Fibroblast of mammary gland (primary cell): ENCODE measurements around the gene HOXD12.

Experiments
- DNase-seq: peaks from one replicate; pipeline ENCODE4 v3.0.0-alpha.2; 2010; ENCODE audit warnings: low read depth
- H3K4me3 ChIP-seq: 2 replicates; pipeline ENCODE4 v1.5.1; 2011; ENCODE audit warnings: low read depth, mild to moderate bottlenecking, low read length, moderate library complexity; ENCODE audit not compliant: control insufficient read depth
- TF ChIP-seq, protein P1 (sequence below): conservative IDR thresholded peaks from 2 replicates; pipeline ENCODE4 v1.5.1; 2011; ENCODE audit warnings: low read depth, low read length, inconsistent platforms; ENCODE audit not compliant: control insufficient read depth, insufficient read depth

Gene HOXD12

DNA sequence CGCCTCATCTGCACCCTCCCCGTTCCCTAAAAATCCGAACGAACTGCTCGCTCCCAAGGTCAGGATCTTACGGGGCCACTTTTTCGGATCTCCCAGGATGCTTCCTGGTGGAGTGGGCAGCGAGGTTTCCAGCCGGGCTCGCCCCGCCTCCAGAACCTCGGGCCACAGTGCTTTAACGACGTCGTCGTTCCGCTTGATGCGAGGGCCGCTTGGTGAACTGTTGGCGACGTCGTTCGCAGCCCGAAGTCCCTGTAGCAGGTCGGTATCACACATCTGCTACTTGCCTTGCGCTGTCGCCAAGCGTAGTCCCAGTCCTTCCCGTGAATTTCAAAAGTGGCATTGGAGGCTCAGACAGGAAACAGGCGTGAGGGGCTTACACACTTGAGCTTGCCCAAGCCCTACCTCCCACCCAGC lies 31.2 kb upstream of the HOXD12 start:
- DNase-seq, result no peak
- TF ChIP-seq, protein P1, sequence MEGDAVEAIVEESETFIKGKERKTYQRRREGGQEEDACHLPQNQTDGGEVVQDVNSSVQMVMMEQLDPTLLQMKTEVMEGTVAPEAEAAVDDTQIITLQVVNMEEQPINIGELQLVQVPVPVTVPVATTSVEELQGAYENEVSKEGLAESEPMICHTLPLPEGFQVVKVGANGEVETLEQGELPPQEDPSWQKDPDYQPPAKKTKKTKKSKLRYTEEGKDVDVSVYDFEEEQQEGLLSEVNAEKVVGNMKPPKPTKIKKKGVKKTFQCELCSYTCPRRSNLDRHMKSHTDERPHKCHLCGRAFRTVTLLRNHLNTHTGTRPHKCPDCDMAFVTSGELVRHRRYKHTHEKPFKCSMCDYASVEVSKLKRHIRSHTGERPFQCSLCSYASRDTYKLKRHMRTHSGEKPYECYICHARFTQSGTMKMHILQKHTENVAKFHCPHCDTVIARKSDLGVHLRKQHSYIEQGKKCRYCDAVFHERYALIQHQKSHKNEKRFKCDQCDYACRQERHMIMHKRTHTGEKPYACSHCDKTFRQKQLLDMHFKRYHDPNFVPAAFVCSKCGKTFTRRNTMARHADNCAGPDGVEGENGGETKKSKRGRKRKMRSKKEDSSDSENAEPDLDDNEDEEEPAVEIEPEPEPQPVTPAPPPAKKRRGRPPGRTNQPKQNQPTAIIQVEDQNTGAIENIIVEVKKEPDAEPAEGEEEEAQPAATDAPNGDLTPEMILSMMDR, result no peak

DNA sequence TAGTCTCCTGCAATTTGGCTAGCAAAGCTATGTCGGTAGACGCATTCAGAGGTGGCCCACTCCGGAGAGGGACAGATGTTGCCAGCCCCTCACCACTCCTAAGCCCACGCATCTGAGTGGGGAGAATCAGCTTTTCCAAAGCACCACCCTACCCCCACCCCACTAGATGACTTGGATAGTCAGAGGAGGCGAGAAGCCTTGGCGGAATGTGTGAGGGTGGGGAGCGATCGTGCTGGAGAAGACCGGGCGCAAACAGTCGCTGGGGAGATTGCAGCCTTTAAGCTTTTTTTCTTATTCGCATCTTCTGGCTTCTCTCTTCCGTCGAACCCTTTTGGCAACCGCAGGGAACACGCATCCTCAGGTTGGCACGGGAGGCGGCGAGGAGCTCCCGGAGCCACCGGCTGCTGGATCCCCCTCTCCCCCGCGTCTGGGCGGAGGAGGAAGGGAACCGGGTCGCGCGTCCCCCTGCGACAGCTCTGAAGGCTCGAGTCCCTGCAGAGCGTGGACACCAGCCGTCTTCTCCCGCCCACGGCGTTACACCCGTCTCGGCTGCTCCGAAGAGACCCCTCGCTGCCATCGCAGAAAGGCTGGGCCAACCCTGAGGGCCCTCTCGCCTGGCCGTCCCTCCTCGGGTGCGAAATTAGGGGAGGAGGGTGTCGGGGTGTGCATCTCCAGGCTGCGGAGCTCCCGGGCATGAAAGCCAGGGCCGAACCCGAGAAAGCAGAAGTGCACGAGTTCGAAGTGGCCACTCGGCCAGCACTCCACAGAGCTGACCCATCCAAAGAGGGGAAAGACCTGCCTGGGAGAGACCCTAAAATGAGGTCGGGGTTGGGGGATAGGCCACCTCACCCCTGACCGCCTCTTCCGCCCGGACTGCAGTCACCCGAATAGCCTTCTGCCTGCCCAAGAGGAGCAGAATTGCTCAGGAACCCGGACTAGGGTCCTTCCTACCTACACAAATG lies 28.0 kb upstream of the HOXD12 start:
- no peak overlapping the region for H3K4me3 ChIP-seq
- no peak for DNase-seq
- TF ChIP-seq, protein P1, result no peak

More for the DNA sequence above, 31.2 kb upstream of the HOXD12 start:
- no peak overlapping the region for H3K4me3 ChIP-seq

DNA sequence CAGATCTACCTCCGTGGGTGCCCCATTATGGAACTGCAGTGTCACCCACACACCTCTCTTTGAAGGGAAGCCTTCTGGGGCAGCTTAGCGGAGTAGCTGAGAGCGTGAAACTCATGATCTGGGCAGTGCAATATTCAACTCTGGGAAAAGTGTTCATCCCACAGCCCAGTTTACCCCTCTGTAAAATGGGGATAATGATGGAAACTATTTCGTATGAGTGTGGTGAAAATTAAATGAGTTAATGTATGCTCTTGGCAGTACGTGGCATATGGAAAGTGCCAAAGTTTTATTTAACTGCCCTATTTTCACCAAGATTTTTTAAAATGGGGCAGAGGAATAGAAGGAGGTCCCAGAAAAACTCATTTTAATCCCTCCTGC lies 27.3 kb upstream of the HOXD12 start:
- no peak for DNase-seq
- TF ChIP-seq, protein P1, result no peak
- H3K4me3 ChIP-seq, result no peak overlapping the region

DNA sequence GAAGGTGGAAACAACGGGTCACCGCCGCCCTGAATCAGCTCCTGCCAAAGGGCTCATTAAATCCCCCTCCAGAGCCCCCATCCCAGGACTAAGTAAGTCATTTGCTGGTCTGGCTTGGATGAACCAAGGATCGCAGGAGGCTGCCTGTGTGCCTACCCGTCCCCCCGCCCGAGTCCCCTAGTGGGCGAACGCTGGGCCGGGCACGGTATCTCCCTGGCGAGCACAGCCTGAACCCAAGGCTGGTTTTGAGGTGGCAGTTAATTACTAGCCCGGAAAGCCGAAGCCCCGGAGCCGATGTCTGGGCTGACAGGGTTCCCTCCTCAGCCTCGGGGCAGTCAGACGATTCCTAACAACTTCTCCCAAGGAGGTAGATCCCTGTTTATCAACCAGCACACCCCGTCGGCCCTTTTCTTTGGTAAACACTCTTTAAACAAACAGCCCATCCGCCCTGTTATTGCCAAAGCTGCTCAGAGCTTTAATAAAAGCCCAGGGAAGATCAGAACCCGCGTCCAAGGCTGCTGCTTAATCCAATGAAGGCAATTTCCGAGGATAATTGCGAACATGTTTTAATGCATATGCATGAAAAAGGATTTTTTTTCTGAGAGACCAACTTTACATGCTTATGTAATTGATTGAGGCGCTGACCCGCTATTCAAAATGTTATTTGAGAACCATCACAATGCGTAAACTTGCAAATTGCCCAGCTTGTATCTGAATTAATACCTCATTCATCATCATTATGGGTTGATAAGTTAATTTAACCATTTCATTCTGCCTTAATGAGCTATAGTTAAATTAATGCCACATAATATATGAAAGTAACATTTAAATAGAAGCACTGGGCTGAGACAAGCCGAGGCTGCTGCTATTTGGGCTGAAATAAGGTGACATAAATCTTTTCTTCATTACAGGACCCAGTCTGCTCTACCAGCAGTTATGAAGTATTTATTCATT lies 26.4 kb upstream of the HOXD12 start:
- no peak overlapping the region for H3K4me3 ChIP-seq
- DNase-seq, result no peak
- TF ChIP-seq, protein P1, result no peak

DNA sequence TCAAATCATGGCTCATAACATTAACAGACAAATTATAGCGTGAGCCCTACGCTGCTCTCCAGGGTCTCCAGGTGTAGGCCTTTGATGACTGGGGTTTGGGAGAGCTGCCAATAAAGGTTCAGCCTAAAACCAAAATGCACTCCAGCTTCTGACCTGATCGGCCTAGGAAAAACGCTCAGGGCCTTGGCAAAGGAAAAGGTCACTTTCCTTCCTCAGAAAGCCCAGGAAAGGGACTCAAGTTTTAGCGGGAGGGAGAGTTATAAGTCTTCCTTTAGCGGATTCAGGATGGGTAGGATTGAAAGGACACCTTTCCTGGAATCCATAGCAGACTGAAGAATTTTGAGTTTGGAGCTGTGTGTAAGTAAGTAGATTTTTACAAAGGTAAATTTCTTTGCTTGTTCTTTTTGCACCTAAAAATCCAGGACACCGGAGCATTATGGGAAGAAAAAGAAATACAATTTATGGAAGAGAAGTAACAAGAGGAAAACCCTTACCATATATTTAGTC lies 24.6 kb upstream of the HOXD12 start:
- TF ChIP-seq, protein P1, result no peak
- no peak overlapping the region for H3K4me3 ChIP-seq
- DNase-seq, result no peak

DNA sequence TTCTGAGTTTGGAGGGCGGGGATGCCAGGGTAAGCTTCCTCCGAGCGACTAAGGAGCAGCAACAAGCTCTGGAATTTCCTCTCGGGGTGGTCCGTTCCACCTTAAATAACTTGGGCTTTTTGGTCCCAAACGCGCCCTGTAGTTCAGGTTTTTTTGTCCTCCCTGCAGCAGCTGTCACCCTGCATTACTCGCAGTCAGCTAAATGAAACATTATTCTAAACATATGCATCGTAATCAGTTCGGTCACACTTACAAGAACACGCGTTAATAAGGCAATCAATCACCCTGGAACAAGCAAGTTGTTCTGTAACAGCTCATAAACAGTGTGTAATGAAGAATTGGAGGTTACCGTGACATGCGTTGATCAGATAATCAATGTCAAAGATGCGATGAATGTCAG lies 24.1 kb upstream of the HOXD12 start:
- TF ChIP-seq, protein P1, result no peak
- no peak overlapping the region for H3K4me3 ChIP-seq
- no peak for DNase-seq
